Liver (tissue), 3 donors: ENCODE measurements around the gene ARID5B.

Source experiments
- CTCF ChIP-seq: fragments of 150-350 bp; IDR thresholded peaks from 2 replicates; pipeline ENCODE4 v1.5.1; 2017; ENCODE audit warnings: improper control_type of control experiment, low read depth, low read length; ENCODE audit not compliant: missing input control
- FOXA1 ChIP-seq: IDR thresholded peaks from 2 replicates; pipeline ENCODE4 v1.6.1; 2016; ENCODE audit warnings: antibody characterized with exemption
- JUND ChIP-seq, 2 donors: IDR thresholded peaks; 2 replicates each; pipeline ENCODE4 v1.6.1; 2016; ENCODE audit warnings: antibody characterized with exemption in 2 of 2
- RAD21 ChIP-seq, 2 donors: IDR thresholded peaks; 2 replicates each; pipeline ENCODE4 v1.6.1; 2016; ENCODE audit warnings: antibody characterized with exemption in 2 of 2, mild to moderate bottlenecking in 2 of 2
- SP1 ChIP-seq: IDR thresholded peaks from 2 replicates; pipeline ENCODE4 v1.6.1; 2018; ENCODE audit warnings: antibody characterized with exemption, mild to moderate bottlenecking
- TAF1 ChIP-seq: conservative IDR thresholded peaks from 2 replicates; pipeline ENCODE4 v1.6.1; 2016; ENCODE audit warnings: antibody characterized with exemption, mild to moderate bottlenecking
- ZBTB33 ChIP-seq: IDR thresholded peaks from 2 replicates; pipeline ENCODE4 v1.6.1; 2016; ENCODE audit warnings: antibody characterized with exemption
- donor health status: healthy.
- donor health status: healthy.

- TF ChIP-seq CTCF (no peak), SP1 (no peak), TAF1 (no peak), ZBTB33 (no peak), JUND (IDR thresholded peaks at IDR 0.05) (no peak), RAD21 (IDR thresholded peaks at IDR 0.05) (no peak), FOXA1 (no peak)
Observed at GRCh38 chr10:62015994-62016393, 114.5 kb downstream of the ARID5B start.
